Endothelial cell of umbilical vein (primary cell): ENCODE results near the gene MACROD2. TPM values are rescaled to one million over a fixed set of nuclear protein-coding genes. Genes with fewer than 3 reads are reported as not detected.

Experiments used
- BruUV-seq: library from RNA; stranded (reverse); fragments of 400-500 nt; replicated peaks from 2 replicates; lab custom pipeline; 2021; lab: Mats Ljungman, UMichigan
- CTCF ChIA-PET: fragments of 300-600, 350-600 bp; sonication (Branson Sonifier 250); formaldehyde crosslinking; loops from one replicate; lab custom pipeline; 2021; ENCODE audit warnings: antibody characterized with exemption, inconsistent platforms; lab: Charles Lee
- POLR2A ChIA-PET: fragments of 300-600, 350-600 bp; sonication (Branson Sonifier 250); formaldehyde crosslinking; loops from one replicate; lab custom pipeline; 2021; ENCODE audit warnings: antibody characterized with exemption, inconsistent platforms; lab: Charles Lee
- DNase-seq: peaks from one replicate; pipeline ENCODE4 v3.0.0-alpha.2; 2011; ENCODE audit warnings: low read depth, low spot score
- FAIRE-seq: peaks from 2 replicates; lab custom pipeline; 2011; peaks lifted over from hg19 to GRCh38; lab: Jason Lieb, UNC
- H2AFZ ChIP-seq: 2 replicates; pipeline ENCODE4 v1.6.0; 2012; ENCODE audit warnings: low read depth, low read length, control low read depth, inconsistent platforms
- H3K27ac ChIP-seq: 2 replicates; pipeline ENCODE4 v1.5.1; 2011; ENCODE audit warnings: low read depth, mild to moderate bottlenecking, control low read depth, low read length, moderate library complexity; ENCODE audit not compliant: insufficient read depth
- H3K27me3 ChIP-seq, 2 experiments: 2 replicates each; pipeline versions ENCODE4 v1.6.0 to v1.6.1; 2011; ENCODE audit warnings: low read length in 2 of 2, mixed read lengths in 1 of 2; ENCODE audit not compliant: control insufficient read depth in 2 of 2, insufficient read depth in 2 of 2
- H3K36me3 ChIP-seq, 2 experiments: 2 replicates in 1 of 2; 3 replicates in 1 of 2; pipeline ENCODE4 v1.5.1; 2011; ENCODE audit warnings: low read length in 2 of 2, mild to moderate bottlenecking in 1 of 2, moderate library complexity in 1 of 2; ENCODE audit not compliant: control insufficient read depth in 2 of 2, insufficient read depth in 2 of 2; ENCODE audit errors: extremely low read depth in 1 of 2
- H3K4me1 ChIP-seq: 3 replicates; pipeline ENCODE4 v1.5.1; 2011; ENCODE audit warnings: mild to moderate bottlenecking, low read length; ENCODE audit not compliant: control insufficient read depth, insufficient read depth; ENCODE audit errors: extremely low read depth
- H3K4me2 ChIP-seq: 2 replicates; pipeline ENCODE4 v1.6.1; 2011; ENCODE audit warnings: low read length, control low read depth, mixed read lengths; ENCODE audit not compliant: insufficient read depth
- H3K4me3 ChIP-seq, 3 experiments: fragments of 200-600 bp in 1 of 3; sonication (generic), shearing (Covaris generic) in 1 of 3; replicated peaks in 1 of 3; 2 replicates each; pipeline ENCODE4 v1.5.1; 2011 to 2016; ENCODE audit warnings: control low read depth in 3 of 3, low read length in 3 of 3, mild to moderate bottlenecking in 2 of 3, inconsistent platforms in 1 of 3, low read depth in 1 of 3, moderate library complexity in 1 of 3; ENCODE audit not compliant: insufficient read depth in 1 of 3
- H3K79me2 ChIP-seq: 2 replicates; pipeline ENCODE4 v1.6.0; 2012; ENCODE audit warnings: low read length, inconsistent platforms; ENCODE audit not compliant: control insufficient read depth, insufficient read depth
- H3K9ac ChIP-seq: replicated peaks from 2 replicates; pipeline ENCODE3; 2011; ENCODE audit warnings: low read length, control low read depth; ENCODE audit not compliant: insufficient read depth; ENCODE audit errors: extremely low read depth
- H3K9me1 ChIP-seq: replicated peaks from 3 replicates; pipeline ENCODE4 v1.6.0; 2011; ENCODE audit warnings: mild to moderate bottlenecking, low read length; ENCODE audit not compliant: control insufficient read depth, insufficient read depth; ENCODE audit errors: extremely low read depth
- H3K9me3 ChIP-seq: replicated peaks from 2 replicates; pipeline ENCODE4 v1.5.1; 2012; ENCODE audit warnings: low read length, inconsistent platforms; ENCODE audit not compliant: control insufficient read depth, insufficient read depth
- H4K20me1 ChIP-seq: replicated peaks from 2 replicates; pipeline ENCODE3; 2011; ENCODE audit warnings: mild to moderate bottlenecking, low read length; ENCODE audit not compliant: control insufficient read depth, insufficient read depth; ENCODE audit errors: extremely low read depth
- EZH2 ChIP-seq: IDR thresholded peaks from 2 replicates; pipeline ENCODE4 v1.6.1; 2012; ENCODE audit warnings: borderline replicate concordance, low read depth, mild to moderate bottlenecking, moderate library complexity, low read length, inconsistent platforms; ENCODE audit not compliant: severe bottlenecking
- FOS ChIP-seq: IDR thresholded peaks from 2 replicates; pipeline ENCODE4 v1.6.1; 2011; ENCODE audit warnings: mild to moderate bottlenecking, low read length, moderate library complexity, borderline replicate concordance; ENCODE audit not compliant: insufficient read depth
- GATA2 ChIP-seq: IDR thresholded peaks from 2 replicates; pipeline ENCODE4 v1.7.0; 2011; ENCODE audit warnings: low read depth, mild to moderate bottlenecking, moderate library complexity, mixed read lengths, low read length; ENCODE audit not compliant: insufficient read length, insufficient read depth
- JUN ChIP-seq: IDR thresholded peaks from 2 replicates; pipeline ENCODE4 v1.6.1; 2011; ENCODE audit warnings: borderline replicate concordance, low read depth; ENCODE audit not compliant: insufficient read length, insufficient read depth
- MYC ChIP-seq: IDR thresholded peaks from one replicate; pipeline ENCODE4 v1.6.1; 2011; ENCODE audit warnings: mild to moderate bottlenecking, low read depth, low read length
- POLR2A ChIP-seq: IDR thresholded peaks from 2 replicates; pipeline ENCODE4 v1.6.1; 2012; ENCODE audit warnings: low read depth, mild to moderate bottlenecking, control low read depth, low read length
- POLR2AphosphoS5 ChIP-seq: IDR thresholded peaks from 2 replicates; pipeline ENCODE4 v1.6.1; 2012; ENCODE audit warnings: low read depth, mild to moderate bottlenecking, control low read depth, low read length, moderate library complexity; ENCODE audit not compliant: insufficient read depth
- dilution Hi-C: fragments of 300-500 bp; cut with MboI; formaldehyde crosslinking; loops from one replicate; pipeline ENCODE4 v1.15.0; 2019; ENCODE audit warnings: low sequenced_read_pairs; ENCODE audit not compliant: extremely low pct_ligation_motif_present
- intact Hi-C: fragments of 100-400 bp; cut with micrococcal nuclease; formaldehyde crosslinking; loops from one replicate; pipeline ENCODE4 v1.10.0; 2022
- polyA plus RNA-seq, 4 experiments: library from polyadenylated mRNA; depleted of rRNA in 3 of 4; stranded (reverse) in 3 of 4; unstranded in 1 of 4; fragments of >200 nt; gene quantifications; 2 replicates each; pipeline versions ENCODE4 v1.2.1 to v1.2.3, GENCODE V29; 2011 to 2012; ENCODE audit warnings: missing spikeins in 1 of 4
- total RNA-seq: library from RNA; stranded (reverse); gene quantifications from 2 replicates; pipeline ENCODE4 v1.2.3, GENCODE V29; 2021
- TF ChIP-seq, protein P1 (sequence below), 2 donors: IDR thresholded peaks; 1 replicate in 1 of 2; 2 replicates in 1 of 2; pipeline ENCODE4 v1.5.1; 2011; ENCODE audit warnings: low read length in 2 of 2, mild to moderate bottlenecking in 2 of 2, moderate library complexity in 2 of 2, control low read depth in 1 of 2, inconsistent platforms in 1 of 2, low read depth in 1 of 2; ENCODE audit not compliant: insufficient read depth in 1 of 2; ENCODE audit errors: extremely low read depth in 1 of 2
- TF ChIP-seq, protein P2 (sequence below): IDR thresholded peaks from 2 replicates; pipeline ENCODE4 v1.6.1; 2011; ENCODE audit not compliant: insufficient read depth, insufficient read length

The MACROD2 gene
- total and polyA plus RNA-seq, 2 donors (not counting 3 experiments of a cell fraction or from before 2014, with no cell fraction given): 0.11 to 0.73 TPM

DNA sequence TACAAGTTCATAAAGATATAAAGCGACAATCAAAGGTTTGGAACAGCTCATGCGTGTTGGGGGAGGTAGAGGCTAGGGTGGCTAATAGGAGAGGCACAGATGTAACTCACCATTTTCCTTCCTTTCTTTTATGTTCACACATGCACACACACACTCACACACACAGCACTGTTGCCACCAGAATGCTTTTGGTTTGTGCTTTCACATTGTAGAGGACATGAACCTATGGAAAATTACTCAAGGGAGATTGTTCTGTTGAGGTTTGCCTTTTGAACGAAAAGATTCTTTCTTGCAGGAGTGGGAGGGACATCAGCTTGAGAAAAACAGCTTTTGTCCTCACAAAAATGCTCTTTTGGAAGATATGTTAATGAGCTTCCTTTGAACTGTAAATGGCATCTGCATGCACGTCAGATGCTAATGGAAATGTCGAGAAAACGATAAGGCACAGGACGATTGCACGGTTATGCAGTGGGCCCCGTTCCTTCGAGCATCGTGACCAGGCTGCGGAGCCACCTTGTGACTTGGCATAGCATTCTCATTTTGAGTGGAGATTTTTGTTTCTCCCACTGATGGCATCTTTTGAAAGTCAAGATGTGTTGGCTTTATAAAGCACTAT, 1853.8 kb downstream of the MACROD2 start:
- no peak overlapping the region for H2AFZ ChIP-seq
- no peaks in the 10 kb centered on the region for H3K4me1 ChIP-seq
- FAIRE-seq (no peak), DNase-seq (no peak)
- intact Hi-C loops: no loop called here
- H4K20me1 ChIP-seq: no peaks in the 10 kb centered on the region
- no peaks in the 10 kb centered on the region for H3K9me1 ChIP-seq
- H3K9ac ChIP-seq: no peak overlapping the region
- H3K27me3 ChIP-seq: no peaks in the 10 kb centered on the region
- no peak overlapping the region for H3K27ac ChIP-seq
- dilution Hi-C loops: no loop called here
- H3K79me2 ChIP-seq: no peaks in the 10 kb centered on the region
- BruUV-seq: no TSS peak
- H3K4me2 ChIP-seq: no peak overlapping the region
- no peaks in the 10 kb centered on the region for H3K36me3 ChIP-seq
- ChIA-PET POLR2A (no interaction called here), CTCF (no interaction called here)
- no peak for TF ChIP-seq MYC
- TF ChIP-seq, protein P1, sequence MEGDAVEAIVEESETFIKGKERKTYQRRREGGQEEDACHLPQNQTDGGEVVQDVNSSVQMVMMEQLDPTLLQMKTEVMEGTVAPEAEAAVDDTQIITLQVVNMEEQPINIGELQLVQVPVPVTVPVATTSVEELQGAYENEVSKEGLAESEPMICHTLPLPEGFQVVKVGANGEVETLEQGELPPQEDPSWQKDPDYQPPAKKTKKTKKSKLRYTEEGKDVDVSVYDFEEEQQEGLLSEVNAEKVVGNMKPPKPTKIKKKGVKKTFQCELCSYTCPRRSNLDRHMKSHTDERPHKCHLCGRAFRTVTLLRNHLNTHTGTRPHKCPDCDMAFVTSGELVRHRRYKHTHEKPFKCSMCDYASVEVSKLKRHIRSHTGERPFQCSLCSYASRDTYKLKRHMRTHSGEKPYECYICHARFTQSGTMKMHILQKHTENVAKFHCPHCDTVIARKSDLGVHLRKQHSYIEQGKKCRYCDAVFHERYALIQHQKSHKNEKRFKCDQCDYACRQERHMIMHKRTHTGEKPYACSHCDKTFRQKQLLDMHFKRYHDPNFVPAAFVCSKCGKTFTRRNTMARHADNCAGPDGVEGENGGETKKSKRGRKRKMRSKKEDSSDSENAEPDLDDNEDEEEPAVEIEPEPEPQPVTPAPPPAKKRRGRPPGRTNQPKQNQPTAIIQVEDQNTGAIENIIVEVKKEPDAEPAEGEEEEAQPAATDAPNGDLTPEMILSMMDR (IDR thresholded peaks at IDR 0.05; ENCODE audit: extremely low read depth in 1 of 2, insufficient read depth in 1 of 2, low read depth in 1 of 2, low read length in 2 of 2): no peak
- TF ChIP-seq FOS: no peak
- no peak for TF ChIP-seq EZH2
- no peak for TF ChIP-seq GATA2
- no peak for TF ChIP-seq POLR2A
- no peak for TF ChIP-seq JUN
- TF ChIP-seq, protein P2, sequence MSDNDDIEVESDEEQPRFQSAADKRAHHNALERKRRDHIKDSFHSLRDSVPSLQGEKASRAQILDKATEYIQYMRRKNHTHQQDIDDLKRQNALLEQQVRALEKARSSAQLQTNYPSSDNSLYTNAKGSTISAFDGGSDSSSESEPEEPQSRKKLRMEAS: no peak
- no peak for TF ChIP-seq POLR2AphosphoS5
- H3K4me3 ChIP-seq: no peak overlapping the region
- no peaks in the 10 kb centered on the region for H3K9me3 ChIP-seq
